ENCODE data around the gene PIK3IP1.

- TF ChIP-seq CTCF (IDR thresholded peaks at IDR 0.05) (no peak), POLR2A (IDR thresholded peaks at IDR 0.05) (no peak)
Observed at GRCh38 chr22:31295831-31296657, 3.8 kb upstream of the PIK3IP1 start.
